ENCODE data around the gene TAAR1.
"Not testable (repeated sequence)": the region's sequence is repeated elsewhere in the genome, so short reads cannot be mapped to it uniquely, and the experiment has no call there.

The TAAR1 gene, protein sequence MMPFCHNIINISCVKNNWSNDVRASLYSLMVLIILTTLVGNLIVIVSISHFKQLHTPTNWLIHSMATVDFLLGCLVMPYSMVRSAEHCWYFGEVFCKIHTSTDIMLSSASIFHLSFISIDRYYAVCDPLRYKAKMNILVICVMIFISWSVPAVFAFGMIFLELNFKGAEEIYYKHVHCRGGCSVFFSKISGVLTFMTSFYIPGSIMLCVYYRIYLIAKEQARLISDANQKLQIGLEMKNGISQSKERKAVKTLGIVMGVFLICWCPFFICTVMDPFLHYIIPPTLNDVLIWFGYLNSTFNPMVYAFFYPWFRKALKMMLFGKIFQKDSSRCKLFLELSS

DNA sequence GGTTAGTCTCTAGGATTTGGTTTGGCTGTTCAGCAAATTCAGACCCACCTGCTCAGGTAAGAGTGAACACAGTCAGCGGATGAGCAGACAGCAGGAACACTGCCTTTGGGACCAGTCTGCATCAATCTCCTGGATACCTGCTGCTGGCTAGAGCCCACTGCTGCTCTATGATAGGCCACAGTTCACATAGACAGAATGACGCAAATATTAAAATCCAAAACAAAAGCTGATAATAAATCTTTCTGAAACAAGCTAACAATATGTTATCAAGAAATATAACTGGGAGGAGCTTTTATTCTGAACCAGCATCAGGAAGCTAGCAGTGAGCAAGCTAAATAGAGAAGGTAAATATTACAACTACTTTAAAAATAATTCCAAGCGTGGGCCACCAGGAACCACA lies at the start of gene TAAR1:
TAAR1 (minus strand) TSS at position 101 of the 400 bp plus-strand sequence. CDS start 13,179 bp downstream, outside the sequence.
- no peak for DNase-seq (ENCODE audit: low read depth in 2 of 2)

DNA sequence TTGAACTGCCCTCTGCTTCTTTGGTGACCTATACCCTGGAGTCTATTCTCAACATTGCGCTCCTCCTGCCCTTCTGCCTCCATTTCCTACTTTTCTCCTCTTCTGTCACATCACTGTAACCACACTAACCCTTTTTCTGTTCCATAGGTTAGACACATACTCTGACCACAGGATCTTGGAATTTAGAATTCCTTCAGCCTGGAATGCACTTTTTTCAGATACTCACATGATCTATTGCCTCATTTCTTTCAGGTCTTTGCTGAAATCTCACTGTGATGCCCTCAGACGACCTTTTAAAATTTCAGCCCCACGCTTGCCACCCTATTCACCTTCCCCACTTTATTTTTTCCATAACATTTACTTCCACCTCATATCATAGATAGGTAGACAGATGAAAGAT lies 49.8 kb upstream of the TAAR1 start:
- DNase-seq (ENCODE audit: low read depth in 2 of 2) = no peak

DNA sequence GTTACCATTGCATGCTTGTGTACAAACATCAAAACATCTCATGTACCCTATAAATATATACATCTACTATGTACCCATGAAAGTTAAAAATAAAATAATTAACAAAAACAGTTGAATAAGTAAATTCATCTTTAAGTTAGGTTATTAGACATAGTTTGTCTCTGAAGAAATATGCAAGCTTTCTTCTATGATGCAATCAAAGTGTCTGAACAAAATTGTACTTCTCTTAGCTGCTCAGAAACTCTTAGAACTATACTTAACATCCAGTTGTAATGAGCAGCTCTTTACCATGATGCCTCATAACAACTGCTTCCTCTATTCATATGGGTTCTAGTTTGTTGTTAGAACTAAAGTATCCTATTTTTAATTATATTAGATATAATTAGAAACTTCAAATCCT lies 49.0 kb upstream of the TAAR1 start:
- no peak for DNase-seq (ENCODE audit: low read depth in 2 of 2)

DNA sequence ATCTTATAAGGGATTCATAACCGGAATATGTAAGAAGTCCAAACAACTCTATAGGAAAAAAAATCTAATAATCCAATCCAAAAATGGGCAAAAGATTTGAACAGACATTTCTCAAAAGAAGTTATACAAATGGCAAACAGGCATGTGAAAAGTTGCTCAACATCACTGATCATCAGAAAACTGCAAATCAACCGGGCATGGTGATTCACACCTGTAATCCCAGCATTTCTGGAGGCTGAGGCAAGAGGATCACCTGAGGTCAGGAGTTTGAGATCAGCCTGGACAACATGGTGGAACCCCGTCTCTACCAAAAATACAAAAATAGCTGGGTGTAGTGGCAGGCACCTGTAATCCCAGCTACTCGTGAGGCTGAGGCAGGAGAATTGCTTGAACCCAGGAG lies 47.8 kb upstream of the TAAR1 start:
- DNase-seq (ENCODE audit: low read depth in 2 of 2) = not testable (repeated sequence)

DNA sequence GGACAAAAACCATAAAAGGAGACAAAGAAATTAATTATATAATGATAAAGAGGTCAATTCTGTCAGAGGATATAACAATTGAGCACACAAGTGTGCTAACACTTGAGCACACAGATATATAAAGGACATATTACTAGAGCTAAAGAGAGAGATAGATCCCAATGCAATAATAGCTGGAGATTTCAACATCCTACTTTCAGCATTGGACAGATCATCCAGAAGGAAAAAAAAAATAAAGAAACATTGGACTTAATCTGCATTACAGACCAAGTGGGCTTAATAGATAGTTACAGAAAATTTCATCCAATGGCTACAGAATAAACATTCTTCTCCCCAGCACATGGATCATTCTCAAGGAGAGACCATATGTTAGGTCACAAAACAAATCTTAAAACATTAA lies 45.0 kb upstream of the TAAR1 start:
- DNase-seq (ENCODE audit: low read depth in 2 of 2) = no peak

DNA sequence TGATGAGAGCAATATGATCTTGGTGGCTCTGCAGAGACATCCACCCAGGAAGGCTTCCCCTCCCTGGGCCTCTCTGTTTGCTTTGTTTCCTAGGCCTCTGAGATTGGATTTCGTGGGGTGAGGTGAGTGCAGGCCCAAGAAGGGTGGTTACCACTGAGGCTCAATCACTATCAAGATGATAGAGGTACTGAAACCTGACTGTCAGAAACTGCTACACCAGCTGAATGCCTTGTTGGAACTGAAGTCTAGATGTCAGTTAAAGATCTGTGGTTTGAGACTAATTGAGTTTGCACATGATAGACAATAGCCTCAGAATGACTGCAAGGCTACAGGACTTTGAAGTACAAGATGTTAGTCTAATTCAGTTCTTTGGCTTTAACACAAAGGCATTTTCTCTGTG lies 39.6 kb upstream of the TAAR1 start:
- no peak for DNase-seq (ENCODE audit: low read depth in 2 of 2)

DNA sequence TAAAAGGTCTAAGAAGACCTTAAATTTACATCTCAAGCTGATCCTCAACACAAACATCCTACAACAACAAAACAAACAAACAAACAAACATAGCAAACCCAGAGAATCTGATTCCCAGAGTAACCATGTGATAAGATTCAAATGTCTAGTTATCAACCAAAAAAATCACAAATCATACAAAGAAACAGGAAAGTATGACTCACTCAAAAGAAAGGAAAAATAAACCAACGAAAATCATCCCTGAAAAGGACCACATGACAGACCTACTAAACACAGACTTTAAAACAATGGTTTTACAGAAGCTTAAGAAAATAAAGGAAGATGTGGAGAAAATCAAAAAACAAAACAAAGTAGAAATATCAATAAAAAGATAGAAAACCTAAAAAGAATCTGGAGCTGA lies 36.8 kb upstream of the TAAR1 start:
- DNase-seq (ENCODE audit: low read depth in 2 of 2) = no peak

DNA sequence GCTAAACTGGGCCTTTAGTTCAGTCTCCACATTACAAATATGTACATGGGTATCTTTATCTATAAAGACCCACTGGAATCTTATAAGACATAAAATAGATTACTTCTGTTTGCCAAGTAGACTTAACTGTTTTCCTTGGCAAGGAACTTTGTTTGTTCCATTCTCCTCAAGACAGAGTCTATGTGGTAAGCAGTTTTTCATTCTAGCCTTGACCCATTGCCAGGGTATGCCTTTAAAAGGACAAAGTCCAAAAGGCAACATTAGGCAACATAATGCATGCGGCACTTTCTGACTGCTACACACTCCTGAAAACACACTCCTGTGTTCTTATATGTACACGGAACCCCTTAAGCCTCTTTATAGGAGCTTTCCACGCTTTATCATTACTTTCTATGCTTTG lies 34.5 kb upstream of the TAAR1 start:
- no peak for DNase-seq (ENCODE audit: low read depth in 2 of 2)

DNA sequence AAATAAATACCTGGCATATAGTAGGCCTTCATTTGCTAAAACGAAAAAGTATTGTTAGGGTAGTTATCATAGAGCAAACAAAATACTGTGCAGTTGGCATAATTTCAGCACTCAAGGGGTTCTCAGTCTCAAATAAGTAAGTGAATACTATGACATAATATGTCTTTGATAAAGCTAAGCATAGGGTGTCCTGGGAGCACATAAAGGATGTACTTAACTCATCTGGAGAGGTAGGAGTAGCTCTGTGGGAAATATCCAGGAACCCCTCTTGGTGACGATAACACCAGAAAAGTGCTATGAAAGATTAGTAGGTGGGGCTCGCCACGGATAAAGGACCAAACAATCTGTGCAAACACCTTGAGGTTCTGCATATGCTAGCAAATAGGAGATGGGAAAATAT lies 31.7 kb upstream of the TAAR1 start:
- DNase-seq (ENCODE audit: low read depth in 2 of 2) = no peak

DNA sequence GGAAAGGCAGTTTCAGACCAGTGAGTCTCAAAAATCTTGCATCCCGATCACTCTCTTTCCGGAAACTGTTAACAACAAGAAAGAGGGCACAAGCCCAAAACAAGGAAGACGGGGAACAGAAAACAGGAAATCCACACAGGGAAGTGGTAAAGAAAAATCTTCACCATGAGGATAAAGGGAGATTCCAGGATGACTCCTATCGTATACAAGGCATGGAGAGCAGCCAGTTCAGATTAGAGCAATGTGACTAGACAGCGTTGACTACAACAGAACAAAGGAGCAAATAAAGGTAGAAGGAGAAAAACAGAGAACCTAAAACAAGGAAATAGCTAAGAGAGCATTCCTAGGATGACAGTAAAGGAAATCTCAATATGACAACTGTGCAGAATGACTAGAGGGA lies 28.3 kb upstream of the TAAR1 start:
- no peak for DNase-seq (ENCODE audit: low read depth in 2 of 2)

DNA sequence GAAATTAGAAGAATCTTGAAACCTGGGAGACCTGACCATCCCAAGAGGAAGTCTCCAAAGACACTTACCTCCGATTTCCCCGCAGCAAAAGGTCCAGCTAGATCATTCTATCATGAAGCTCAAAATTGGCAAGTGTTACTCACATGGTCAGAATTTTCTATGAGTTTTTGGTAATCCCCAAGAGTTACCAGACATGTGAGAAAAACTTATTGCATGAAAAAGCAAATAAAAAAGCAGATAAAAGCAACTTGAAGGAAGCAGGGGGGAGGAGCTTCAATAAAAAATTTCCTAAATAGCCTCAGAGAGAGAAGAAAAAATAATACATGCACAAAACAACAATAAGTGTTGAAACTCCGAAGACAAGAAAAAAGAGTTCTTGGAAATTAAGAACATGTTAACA lies 27.5 kb upstream of the TAAR1 start:
- DNase-seq (ENCODE audit: low read depth in 2 of 2) = no peak

DNA sequence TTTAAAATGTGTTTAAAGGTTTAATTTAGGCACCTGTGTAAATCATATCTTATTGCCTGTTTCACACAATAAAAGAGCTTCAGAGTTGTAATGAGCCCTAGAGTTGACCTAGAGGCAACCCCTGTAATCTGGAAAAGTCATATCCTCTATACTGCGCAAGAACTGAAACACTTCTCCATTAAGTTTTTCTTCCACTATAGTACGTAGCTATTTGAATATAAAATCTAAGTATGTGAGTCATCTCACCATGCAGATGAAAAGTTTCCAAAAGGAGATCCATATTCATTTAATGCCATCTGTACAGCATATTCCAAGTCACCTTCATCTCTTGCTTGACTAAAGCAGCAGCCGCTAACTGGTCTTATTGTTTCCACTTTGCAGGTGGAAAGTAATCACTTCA lies 26.0 kb upstream of the TAAR1 start:
- no peak for DNase-seq (ENCODE audit: low read depth in 2 of 2)

DNA sequence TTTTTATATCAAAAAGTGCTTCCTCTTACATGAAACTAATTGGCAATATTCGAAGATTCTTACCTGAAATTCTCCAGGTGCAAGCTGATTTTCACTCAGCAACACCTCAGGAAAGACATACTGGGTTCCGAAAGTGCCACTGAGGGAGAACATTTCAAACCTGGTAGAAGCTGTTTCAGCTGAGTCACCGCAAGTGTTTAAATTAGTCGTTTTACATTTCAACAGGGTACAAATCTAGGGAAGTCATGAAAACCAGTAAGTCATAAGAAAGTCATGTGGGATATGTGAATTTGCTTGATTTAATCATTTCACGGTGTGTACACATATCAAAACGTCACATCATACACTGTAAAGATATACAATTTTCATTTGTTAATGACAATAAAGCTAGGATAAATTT lies 25.3 kb upstream of the TAAR1 start:
- no peak for DNase-seq (ENCODE audit: low read depth in 2 of 2)

DNA sequence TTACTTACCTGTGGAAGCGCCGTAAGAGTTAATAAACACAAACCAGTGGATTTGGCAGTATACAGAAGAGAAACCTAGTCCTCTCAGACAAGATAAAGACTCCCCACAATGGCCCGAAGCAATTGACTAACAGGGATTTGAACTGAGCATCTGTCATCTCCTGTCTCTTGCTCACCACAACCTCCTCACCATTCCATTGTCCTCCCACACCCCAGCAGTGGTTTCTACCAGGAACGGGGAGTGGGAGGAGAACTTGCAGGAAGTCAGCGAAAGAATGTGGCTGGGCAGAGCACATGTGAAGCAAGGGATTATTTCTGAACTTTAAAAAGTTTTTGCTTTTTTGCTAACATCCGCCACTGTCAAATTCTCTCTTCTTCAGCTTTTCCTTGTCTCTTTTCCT lies 24.6 kb upstream of the TAAR1 start:
- no peak for DNase-seq (ENCODE audit: low read depth in 2 of 2)

DNA sequence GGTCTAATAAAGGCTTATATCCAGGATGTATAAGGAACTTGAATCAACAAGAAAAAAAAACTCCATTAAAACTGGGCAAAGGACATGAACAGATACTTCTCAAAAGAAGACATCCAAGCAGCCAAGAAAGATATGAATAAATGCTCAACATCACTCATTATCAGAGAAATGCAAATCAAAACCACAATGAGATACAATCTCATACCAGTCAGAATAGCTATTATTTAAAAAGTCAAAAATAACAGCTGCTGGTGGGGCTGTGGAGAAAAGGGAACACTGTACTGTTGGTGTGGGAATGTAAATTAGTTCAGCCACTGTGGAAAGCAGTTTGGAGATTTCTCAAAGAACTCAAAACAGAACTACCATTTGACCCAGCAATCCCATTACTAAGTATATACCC lies 20.1 kb upstream of the TAAR1 start:
- not testable (repeated sequence) for DNase-seq (ENCODE audit: low read depth in 2 of 2)

DNA sequence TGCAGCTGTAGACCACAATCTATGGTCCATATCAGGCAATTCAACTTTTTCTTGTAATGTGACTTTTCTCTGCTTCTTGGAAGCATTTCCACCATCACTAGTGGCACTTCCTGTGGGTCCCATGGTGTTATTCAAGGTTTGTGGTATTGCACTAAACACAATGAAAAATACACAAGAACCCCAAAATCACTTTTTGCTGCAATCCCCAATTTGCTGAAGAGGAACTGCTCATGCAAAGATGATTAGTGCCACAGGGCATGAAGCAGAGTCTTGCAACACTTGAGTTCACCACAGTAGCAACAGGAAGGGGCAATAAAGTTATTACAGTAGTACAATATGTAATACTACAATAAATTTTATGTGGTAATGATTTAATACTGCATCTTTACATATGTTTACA lies 16.8 kb upstream of the TAAR1 start:
- no peak for DNase-seq (ENCODE audit: low read depth in 2 of 2)

DNA sequence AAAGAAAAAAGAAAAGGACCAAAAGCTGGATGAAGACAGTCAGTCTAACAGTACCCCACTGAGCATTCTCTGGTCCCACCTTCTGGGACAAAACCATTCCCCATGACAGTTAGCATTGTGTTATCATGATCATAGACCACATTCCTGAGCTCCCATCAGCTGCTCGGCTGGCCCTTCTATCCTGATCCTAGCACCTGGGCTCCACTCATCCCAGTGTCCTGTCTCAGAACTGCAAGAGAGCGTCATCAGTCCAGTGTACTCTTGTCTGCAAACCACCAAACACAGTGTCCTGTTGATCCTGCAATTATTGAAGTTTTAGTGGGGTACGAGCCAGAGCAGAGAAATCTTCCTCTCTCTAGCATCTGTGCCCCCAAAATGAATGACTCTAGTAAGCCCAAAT lies 16.0 kb upstream of the TAAR1 start:
- no peak for DNase-seq (ENCODE audit: low read depth in 2 of 2)

DNA sequence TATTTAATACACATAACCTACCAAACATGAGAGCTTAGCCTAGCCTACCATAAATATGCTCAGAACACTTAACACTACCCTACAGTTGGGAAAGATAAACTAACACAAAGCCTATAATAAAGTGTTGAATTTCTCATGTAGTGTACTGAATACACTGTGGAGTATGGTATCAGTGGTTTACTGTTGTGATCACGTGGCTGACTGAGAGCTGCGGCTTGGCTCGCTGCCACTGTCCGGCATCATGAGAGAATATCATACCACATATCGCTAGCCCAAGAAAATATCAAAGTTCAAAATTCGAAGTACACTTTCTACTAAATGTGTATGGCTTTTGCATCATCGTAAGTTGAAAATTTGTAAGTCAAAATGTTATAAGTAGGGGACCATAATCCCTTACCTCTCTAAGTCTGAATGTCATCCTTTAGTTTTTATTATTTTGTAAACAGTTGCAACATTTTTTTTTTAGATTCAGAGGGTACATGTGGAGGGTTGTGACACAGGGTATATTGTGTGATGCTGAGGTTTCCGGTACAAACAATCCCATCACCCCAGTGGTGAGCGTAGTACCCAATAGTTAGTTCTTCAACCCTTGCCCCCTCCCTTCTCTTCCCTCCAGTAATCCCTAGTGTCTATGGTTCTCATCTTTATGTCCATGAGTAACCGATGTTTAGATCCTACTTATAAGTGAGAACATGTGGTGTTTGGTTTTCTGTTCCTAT lies 14.6 kb upstream of the TAAR1 start:
- DNase-seq (ENCODE audit: low read depth in 2 of 2) = no peak

DNA sequence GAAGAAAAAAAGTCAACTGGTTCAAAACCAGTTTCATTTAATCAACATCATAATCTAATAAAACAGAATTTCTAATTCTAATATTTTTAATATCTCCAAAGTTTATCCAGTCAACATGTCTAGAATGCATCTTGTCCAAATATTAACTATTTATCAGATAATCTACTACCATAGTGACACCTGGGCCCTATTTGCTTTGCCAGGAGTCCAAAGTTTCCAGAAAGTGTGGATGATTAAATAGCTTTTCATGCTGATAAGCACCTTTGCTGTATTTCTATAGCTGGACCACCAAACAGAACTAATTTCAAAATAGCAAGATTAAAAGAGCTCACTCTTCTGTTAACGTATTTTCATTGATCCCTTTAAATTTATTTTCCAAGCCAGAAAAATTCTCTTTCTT lies 12.3 kb upstream of the TAAR1 start:
- DNase-seq (ENCODE audit: low read depth in 2 of 2) = no peak

DNA sequence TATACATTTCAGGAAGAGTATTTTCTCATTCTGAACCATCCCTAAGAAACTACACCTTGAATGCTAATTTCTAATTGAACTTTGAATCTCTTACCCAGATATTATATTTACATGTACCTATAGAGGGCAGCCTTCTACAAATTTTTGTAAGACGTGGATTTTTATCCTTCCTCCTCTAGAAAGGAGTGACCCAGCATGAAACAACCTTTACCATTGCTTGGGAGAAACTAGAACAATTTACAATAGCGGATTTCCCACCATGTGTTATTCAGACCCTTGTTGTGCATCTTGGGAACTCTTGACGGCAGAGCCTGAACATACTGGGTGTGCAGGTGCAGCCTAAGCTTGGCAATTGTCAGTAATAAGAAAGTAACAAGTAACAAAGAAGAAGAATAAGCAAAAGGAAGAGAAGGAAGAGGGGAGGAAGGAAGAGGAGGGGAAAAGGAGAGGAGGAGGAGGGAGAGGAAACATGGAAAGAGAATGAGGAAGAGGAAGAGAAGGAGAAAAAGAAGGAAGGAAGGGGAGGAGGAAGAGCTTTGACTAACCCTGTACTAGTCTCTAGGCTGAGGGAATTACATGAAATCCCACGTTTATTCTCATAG lies 10.8 kb upstream of the TAAR1 start:
- DNase-seq (ENCODE audit: low read depth in 2 of 2) = no peak

DNA sequence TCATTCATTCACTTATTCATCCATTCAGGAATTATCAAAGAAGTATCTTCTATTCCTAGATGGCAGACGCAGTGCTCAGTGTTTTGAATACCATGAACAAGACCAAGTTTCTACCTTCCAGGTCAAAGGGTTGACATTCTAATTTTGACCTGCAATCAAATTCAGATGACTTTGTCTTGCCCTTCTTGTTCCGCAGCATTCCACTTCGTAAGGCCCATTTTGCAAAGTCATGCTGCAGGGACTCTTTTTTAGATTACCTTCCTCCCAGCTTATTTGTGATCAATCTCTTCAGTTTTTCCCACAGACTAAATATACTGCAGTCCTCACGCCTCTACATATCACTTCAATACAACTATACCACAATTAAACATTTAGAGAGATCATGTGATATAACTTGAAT lies 7.1 kb upstream of the TAAR1 start:
- no peak for DNase-seq (ENCODE audit: low read depth in 2 of 2)

DNA sequence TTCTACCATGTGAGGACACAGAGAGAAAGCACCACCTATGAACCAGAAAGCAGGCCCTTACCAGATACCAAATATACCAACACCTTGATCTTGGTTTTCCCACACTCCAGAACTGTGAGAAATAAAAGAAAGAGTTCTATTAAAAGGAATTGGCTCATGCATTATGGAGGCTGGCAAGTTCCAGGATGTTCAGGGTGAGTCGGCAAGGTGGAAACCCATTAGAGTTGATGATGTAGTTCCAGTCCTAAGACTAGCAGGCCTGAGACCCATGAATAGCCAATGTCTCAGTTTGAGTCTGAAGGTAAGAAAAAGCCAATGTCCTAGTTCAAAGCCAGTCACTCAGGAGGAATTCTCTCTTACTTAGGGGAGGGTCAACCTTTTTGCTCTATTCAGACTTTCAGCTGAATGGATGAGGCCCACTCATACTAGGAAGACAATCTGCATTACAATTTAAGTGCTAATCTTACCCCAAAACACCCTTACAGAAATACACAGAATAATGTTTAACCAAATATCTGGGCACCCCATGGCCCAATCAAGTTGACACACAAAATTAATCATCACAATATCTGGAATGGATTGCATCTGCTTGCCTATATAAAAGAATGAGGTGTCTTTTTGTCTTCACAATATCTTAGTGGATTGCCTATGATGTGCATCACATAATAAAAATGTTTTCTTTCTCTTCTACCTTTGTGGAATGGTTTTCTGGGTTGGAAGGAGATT lies 5.5 kb upstream of the TAAR1 start:
- DNase-seq (ENCODE audit: low read depth in 2 of 2) = no peak

DNA sequence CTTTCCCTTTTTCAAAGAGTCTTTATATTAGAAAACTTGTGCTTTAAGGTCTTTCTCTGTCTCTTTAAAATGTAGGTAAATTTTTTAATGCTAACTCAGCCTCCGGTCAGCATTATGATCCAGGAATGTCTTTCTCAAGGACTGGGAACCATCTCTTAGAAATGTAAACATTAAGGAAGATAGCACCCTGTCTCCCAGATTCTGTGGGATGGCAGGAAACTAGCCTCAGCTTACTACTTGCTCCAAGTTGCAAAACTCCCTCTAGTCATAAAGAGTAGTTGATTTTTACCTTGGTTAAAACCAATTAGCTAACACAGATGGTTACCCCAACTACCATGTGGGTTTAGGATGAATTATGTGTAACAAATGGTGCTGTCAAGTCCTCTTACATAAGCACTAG lies 4.7 kb upstream of the TAAR1 start:
- no peak for DNase-seq (ENCODE audit: low read depth in 2 of 2)

All from stimulated activated CD4-positive, alpha-beta T cell treated with anti-CD3 and anti-CD28 coated beads, Interleukin-15, amount 100 ng/mL, for 48 hours (primary cell).